NCI-H2029 treated with DMSO at 0.1 percent for 48 hours (cell line): Measurements from ENCODE around the gene ADAMTSL3.

ENCODE experiments used
- DNase-seq: peaks from one replicate; lab custom pipeline; 2025; lab: John Stamatoyannopoulos, UW

The ADAMTSL3 gene

GRCh38 chr15:83654379-83655236 is 685 bp downstream of the ADAMTSL3 start:
- DNase-seq, result no peak

DNA sequence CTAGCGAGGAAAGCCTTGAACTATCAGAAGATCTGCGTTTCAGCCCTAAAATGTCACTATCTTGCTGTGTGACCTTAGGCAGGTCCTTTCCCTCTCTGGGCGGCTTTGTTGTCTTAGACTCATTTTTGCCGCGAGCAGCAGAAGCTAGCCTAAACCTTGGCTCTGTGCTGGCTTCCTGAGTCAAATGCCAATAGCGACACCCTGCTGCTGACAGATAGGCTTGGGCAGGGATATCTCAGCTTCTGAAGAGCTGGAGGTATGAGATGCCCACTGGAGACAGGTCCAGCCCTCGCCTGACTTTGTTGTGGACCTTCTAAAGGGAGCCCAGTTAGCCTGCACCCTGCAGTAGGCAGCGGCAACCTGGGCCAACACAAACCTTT is 1.3 kb downstream of the ADAMTSL3 start:
- DNase-seq, result no peak

- no peak for DNase-seq
Observed at GRCh38 chr15:83656192-83656591, 2.3 kb downstream of the ADAMTSL3 start.

GRCh38 chr15:83656943-83657528 is 3.1 kb downstream of the ADAMTSL3 start:
- DNase-seq, result no peak

DNA sequence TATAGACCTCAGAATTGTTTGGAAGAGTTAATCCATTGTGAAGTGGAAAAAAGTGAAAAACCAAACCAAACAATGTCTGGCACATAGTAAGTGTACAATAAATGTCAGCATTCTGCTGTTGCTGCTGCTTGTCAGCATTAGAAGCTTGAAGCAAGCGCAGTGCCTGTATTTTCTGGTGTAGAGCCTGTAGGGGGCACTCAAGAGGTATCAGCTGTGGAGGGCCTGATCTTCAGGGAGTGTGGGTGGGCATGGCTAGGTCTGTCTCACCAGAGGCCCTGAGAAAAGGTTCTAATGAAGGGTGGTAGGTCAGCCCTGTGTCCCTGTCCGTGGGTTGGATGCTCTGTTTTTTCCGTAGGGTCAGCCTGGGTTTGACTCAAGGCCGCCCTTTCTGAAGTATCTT is 3.6 kb downstream of the ADAMTSL3 start:
- no peak for DNase-seq

- DNase-seq, result no peak
Observed at GRCh38 chr15:83658430-83659416, 4.8 kb downstream of the ADAMTSL3 start.

DNA sequence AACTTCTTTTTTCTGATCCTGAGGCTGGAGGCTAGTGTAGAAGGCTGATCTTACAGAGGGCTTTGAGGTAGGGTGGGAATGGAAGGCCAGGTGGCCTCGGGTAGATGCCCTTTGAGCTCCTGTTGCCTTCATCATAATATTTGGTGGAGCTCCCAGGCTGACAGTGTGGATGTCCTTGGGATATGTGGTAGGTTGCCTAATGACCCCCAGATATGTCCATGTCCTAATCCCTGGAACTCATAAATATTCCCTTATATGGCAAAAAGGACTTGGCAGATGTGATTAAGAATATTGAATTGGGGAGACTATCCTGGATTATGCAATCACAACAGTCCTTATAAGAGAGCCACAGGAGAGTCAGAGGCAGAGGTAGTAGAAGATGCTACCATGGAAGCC is 5.5 kb downstream of the ADAMTSL3 start:
- no peak for DNase-seq

DNA sequence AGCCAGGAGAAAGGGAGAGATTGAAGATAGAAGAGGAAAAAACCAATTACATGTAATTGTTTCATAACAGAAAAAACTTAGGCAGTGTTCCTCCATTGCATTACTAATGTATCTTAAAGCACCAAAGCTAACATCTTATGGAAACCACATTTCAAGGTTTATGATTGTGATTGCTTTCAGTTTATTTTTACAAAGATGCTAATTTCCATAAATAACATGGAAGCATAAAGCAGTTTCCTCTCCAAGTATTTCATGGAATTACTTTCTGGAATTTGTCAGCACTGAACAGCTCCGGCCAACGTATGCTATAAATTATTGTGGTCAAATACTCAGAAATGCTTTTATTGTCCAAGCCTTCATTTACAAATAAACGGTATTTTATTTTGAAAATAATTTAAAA is 11.6 kb downstream of the ADAMTSL3 start:
- DNase-seq, result no peak

- DNase-seq, result no peak
Observed at GRCh38 chr15:83670672-83671229, 16.8 kb downstream of the ADAMTSL3 start.

GRCh38 chr15:83671603-83672002 is 17.7 kb downstream of the ADAMTSL3 start:
- DNase-seq, result no peak

GRCh38 chr15:83673385-83673784 is 19.5 kb downstream of the ADAMTSL3 start:
- DNase-seq, result no peak

DNA sequence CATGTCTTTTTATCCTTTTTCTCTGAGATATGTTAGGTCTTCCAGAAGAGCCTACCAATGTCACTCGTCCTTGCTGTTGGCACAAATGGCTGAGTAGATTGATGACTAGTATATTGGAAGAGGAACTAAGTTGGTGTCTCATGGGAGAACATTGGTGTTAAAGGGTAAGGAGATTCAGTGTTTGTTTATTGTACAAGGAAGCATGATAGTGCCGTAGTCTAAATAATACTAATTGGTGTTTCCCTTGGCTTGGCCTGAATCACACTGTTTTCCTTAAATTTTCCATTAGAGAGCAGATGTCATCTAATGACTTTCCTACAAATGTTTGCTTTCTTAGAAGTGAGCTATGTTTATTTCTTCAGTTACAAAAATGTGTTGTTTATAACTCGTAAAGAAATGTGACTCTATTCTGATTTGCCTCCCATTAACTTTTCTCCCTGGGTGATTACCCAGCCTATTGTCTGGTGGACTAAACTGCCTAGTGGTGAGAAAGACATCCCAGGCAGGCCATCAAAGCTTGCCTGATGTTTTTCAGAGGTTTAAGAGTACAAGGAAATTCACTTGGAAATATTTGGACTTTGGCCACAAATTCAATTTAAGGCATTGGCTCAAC is 28.7 kb downstream of the ADAMTSL3 start:
- DNase-seq, result no peak

DNA sequence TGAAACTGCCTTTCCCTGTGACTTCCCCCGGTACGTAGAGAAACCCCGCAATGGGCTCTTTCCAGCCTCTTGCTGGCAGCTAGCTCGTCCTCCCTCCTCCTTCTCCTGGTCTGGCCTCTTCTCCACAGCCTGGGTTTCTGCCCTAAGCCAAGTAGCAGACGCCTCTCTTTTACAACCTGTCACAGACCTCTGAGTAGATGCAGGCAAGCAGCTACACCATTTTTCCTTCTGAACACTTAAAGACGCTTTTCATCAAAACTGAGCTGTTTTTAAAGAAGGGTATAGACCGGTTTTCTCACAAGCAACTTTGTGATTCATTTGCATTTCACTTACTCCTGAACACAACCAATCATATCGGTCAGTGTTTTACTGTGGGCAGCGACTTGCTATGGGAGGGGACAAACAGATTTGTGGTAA is 32.0 kb downstream of the ADAMTSL3 start:
- DNase-seq, result no peak

- DNase-seq, result no peak
Observed at GRCh38 chr15:83688201-83688600, 34.3 kb downstream of the ADAMTSL3 start.

DNA sequence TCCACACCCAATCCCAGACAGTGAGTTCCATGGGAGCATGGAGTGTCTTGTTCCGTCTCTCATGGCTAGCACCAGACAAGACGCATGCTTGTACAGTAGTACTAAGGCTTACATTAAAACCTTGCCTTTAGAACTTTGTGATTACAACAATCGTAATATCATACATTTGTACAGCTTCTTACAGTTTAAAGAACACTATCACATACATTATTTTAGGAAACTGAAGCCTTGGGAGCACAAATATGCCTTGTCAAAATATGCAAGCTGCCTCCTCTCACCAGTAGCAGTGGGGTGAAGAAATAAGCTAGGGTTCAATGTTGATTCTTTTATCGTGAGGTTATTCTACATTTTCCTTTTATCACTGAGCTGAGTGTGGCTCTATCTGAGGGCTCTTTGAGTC is 36.8 kb downstream of the ADAMTSL3 start:
- no peak for DNase-seq

DNA sequence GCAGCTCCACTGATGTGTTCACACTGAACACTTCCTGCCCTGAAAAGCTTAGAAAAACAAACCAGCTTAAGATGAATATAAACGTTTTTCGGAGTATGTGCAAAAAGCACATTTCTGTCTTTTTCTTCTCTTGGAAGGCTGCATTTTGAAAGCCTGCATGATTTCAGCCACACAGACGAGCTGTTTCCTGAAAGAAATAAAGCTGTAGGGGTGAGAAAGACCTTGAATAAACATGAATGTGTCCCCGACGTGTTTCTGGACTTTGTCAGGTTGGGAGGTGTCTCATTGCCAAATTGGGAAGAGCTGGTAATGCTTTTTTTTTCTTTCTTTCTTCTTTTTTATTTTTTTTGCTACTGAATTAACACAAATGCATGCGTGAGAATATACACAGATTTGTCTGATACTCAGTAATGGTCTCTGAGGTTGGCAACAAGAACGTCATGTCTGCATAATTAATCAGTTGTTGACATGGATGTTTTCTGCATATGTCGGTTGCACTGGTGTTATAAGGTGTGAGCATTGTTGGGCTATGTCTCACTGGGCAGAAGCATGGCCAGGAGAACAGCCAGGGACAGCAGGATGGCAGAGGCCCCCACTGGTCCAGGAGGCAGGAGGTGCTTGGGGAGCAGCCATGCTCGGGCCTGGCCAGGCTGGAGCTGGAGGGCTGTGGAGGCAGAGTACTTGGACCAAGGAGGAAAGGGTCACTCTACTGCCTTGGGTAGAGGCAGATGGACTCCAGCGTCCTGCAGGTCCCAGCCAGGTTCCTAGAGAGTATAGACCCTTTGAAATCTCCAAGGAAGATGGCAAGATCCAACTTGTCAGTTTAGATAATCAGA is 39.0 kb downstream of the ADAMTSL3 start:
- DNase-seq, result no peak

- no peak for DNase-seq
Observed at GRCh38 chr15:83694015-83694414, 40.1 kb downstream of the ADAMTSL3 start.

DNA sequence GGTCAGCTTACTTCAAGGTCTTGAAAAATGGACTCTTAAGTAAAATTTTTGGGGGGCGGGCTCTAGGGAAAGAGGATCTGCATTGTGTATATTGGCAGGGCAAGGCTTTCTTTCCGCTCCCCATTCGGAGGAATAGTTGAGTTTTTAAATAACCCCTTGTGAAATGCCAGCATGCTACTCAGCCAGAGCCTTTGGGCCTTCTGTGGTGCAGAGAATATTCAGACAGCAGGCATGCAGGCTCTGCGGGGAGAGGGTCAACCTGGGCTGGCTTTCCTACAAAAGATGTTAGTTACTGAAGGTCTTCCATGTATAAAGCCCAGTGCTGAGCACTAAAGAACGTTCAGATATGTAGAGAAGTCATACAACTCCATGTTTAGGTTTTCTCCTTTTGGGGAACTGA is 40.6 kb downstream of the ADAMTSL3 start:
- DNase-seq, result no peak

GRCh38 chr15:83695246-83695645 is 41.3 kb downstream of the ADAMTSL3 start:
- no peak for DNase-seq

- DNase-seq, result no peak
Observed at GRCh38 chr15:83695901-83696425, 42.0 kb downstream of the ADAMTSL3 start.

GRCh38 chr15:83697716-83698115 is 43.8 kb downstream of the ADAMTSL3 start:
- no peak for DNase-seq
